Caki2 (cell line): ENCODE data around the gene METTL24. TPM values are rescaled to one million over a fixed set of nuclear protein-coding genes. Genes with fewer than 3 reads are reported as not detected.
"Not testable (repeated sequence)": the region's sequence is repeated elsewhere in the genome, so short reads cannot be mapped to it uniquely, and the experiment has no call there.

Experiments used
- DNase-seq: peaks from one replicate; pipeline ENCODE4 v3.0.0-alpha.2; 2015; ENCODE audit warnings: low read depth
- in situ Hi-C: cut with HindIII; loops from 2 replicates; pipeline ENCODE4 v1.10.0; 2016; ENCODE audit warnings: low sequenced_read_pairs, low pct_unique_long_range_greater_than_20kb, mixed read lengths
- total RNA-seq: library from RNA; depleted of rRNA; stranded (reverse); fragments of >200 nt; shearing (Covaris generic); gene quantifications from 2 replicates; pipeline ENCODE4 v1.2.3, GENCODE V29; 2014; ENCODE audit warnings: low replicate concordance

METTL24 gene
- total RNA-seq, 1 experiment from 2014 or later: not detected

- in situ Hi-C loops: no loop called here
Measured at GRCh38 chr6:110366256-110366655, 8.1 kb upstream of the METTL24 start.

GRCh38 chr6:110364364-110365105, 6.4 kb upstream of the METTL24 start:
- no peak for DNase-seq
- in situ Hi-C loops: no loop called here

More at GRCh38 chr6:110366256-110366655, 8.1 kb upstream of the METTL24 start:
- no peak for DNase-seq

GRCh38 chr6:110363748-110364147, 5.6 kb upstream of the METTL24 start:
- in situ Hi-C loops: no loop called here
- no peak for DNase-seq

GRCh38 chr6:110360676-110361075, 2.5 kb upstream of the METTL24 start:
- in situ Hi-C loops: no loop called here
- peak; percentile 80 for DNase-seq

- in situ Hi-C loops: no loop called here
- DNase-seq: no peak
Measured at GRCh38 chr6:110359556-110359955, 1.4 kb upstream of the METTL24 start.

- in situ Hi-C loops: no loop called here
- no peak for DNase-seq
Measured at GRCh38 chr6:110358553-110359160, 508 bp upstream of the METTL24 start.

GRCh38 chr6:110357298-110357663, 868 bp downstream of the METTL24 start:
- no peak for DNase-seq
- in situ Hi-C loops: no loop called here

GRCh38 chr6:110356778-110357177, 1.4 kb downstream of the METTL24 start:
- DNase-seq: no peak
- in situ Hi-C loops: no loop called here

- peak; percentile 1 for DNase-seq
- in situ Hi-C loops: no loop called here
Measured at GRCh38 chr6:110355727-110356126, 2.4 kb downstream of the METTL24 start.

GRCh38 chr6:110355022-110355421, 3.1 kb downstream of the METTL24 start:
- in situ Hi-C loops: no loop called here
- no peak for DNase-seq

GRCh38 chr6:110354153-110354552, 4.0 kb downstream of the METTL24 start:
- DNase-seq: no peak
- in situ Hi-C loops: no loop called here

- in situ Hi-C loops: no loop called here
- DNase-seq: no peak
Measured at GRCh38 chr6:110353457-110354001, 4.6 kb downstream of the METTL24 start.

- no peak for DNase-seq
- in situ Hi-C loops: no loop called here
Measured at GRCh38 chr6:110352563-110353262, 5.4 kb downstream of the METTL24 start.

- DNase-seq: no peak
- in situ Hi-C loops: no loop called here
Measured at GRCh38 chr6:110351986-110352385, 6.2 kb downstream of the METTL24 start.

- in situ Hi-C loops: no loop called here
- no peak for DNase-seq
Measured at GRCh38 chr6:110351546-110351945, 6.6 kb downstream of the METTL24 start.

- in situ Hi-C loops, DNase-seq: not testable (repeated sequence)
Measured at GRCh38 chr6:110350593-110350992, 7.6 kb downstream of the METTL24 start.

GRCh38 chr6:110348961-110349690, 9.0 kb downstream of the METTL24 start:
- DNase-seq: no peak
- in situ Hi-C loops: no loop called here

GRCh38 chr6:110345025-110345424, 13.1 kb downstream of the METTL24 start:
- no peak for DNase-seq
- in situ Hi-C loops: no loop called here
